RWPE1 (cell line): ENCODE results near the gene SPRY4.
"Not testable (repeated sequence)": the region's sequence is repeated elsewhere in the genome, so short reads cannot be mapped to it uniquely, and the experiment has no call there.

Experiments used
- CTCF ChIA-PET: fragments of 350-600 bp; sonication (Branson Sonifier 250); formaldehyde crosslinking; extraction: SDS; loops from one replicate; lab custom pipeline; 2021; lab: Yijun Ruan, JAX
- POLR2A ChIA-PET: fragments of 400-600 bp; formaldehyde crosslinking; extraction: SDS; loops from one replicate; lab custom pipeline; 2020; ENCODE audit warnings: antibody characterized with exemption; ENCODE audit not compliant: low non-redundant PET; lab: Yijun Ruan, JAX
- DNase-seq: peaks from one replicate; pipeline ENCODE4 v3.0.0; 2012; ENCODE audit warnings: low spot score
- H3K27ac ChIP-seq: fragments of 450-650 bp; 2 replicates; pipeline ENCODE4 v1.5.1; 2017
- CTCF ChIP-seq: fragments of 450-650 bp; conservative IDR thresholded peaks from 2 replicates; pipeline ENCODE4 v1.5.1; 2017; ENCODE audit warnings: low read depth, mild to moderate bottlenecking

The SPRY4 gene

GRCh38 chr5:142339781-142340180, 15.0 kb upstream of the SPRY4 start:
- ChIA-PET CTCF (interaction anchor here (0.7 kb wide), 1 partner anchor 15 kb away, joined by 5 read pairs; no protein-coding TSS in a partner anchor), POLR2A (interaction anchor here (0.7 kb wide), 1 partner anchor 200 kb away, joined by 5 read pairs; no protein-coding TSS in a partner anchor)
- no peak for TF ChIP-seq CTCF
- DNase-seq = no peak
- no peak overlapping the region for H3K27ac ChIP-seq

DNA sequence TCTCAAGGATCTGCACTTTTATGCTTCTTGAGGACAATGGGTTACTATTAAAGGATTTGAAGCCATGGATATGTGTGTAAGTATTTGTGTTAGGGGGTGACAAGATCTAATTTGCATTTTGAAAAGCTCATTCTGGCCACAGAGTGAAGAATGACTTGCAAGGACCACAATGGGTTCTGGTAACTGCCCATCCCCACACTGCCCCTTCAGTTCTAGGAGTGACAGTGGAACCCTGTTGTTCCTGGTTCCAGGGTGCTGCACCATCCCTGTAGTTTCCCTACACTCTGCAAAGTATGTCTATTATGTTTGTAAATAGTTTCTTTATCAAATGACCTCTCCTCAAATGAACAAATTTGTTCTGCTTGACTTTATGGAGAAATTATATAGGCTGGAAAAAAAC, 9.7 kb upstream of the SPRY4 start:
- POLR2A ChIA-PET = no interaction called here
- DNase-seq = no peak
- CTCF ChIA-PET = no interaction called here
- TF ChIP-seq CTCF = no peak
- no peak overlapping the region for H3K27ac ChIP-seq

- POLR2A ChIA-PET, H3K27ac ChIP-seq, CTCF ChIA-PET, DNase-seq: not testable (repeated sequence)
Observed at GRCh38 chr5:142333749-142334148, 8.9 kb upstream of the SPRY4 start.

- POLR2A ChIA-PET = no interaction called here
- no peak overlapping the region for H3K27ac ChIP-seq
- CTCF ChIA-PET = interaction anchor here (0.6 to 1.5 kb wide), 2 partner anchors 179 to 1131 kb away, joined by 3 to 6 read pairs; no protein-coding TSS in a partner anchor
- no peak for TF ChIP-seq CTCF
- DNase-seq = no peak
Observed at GRCh38 chr5:142330444-142330843, 5.6 kb upstream of the SPRY4 start.

DNA sequence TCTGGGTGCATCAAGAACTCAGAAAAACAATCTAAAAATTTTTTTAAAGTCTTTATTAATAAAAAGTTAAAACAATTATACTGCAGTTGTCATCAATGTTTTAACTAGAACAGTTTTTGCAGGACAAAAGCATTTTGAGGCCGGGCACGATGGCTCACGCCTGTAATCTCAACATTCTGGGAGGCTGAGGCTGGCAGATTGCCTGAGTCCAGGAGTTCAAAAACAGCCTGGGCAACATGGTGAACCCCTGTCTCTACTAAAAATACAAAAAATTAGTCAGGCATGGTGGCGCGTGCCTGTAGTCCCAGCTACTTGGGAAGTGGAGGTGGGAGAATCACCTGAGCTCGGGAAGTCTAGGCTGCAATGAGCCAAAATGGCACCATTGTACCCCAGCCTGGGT, 5.2 kb upstream of the SPRY4 start:
- ChIA-PET POLR2A (interaction anchor here (0.6 kb wide), 1 partner anchor 60 kb away, joined by 3 read pairs; no protein-coding TSS in a partner anchor), CTCF (interaction anchor here (0.7 kb wide), 1 partner anchor 355 kb away, joined by 4 read pairs; no protein-coding TSS in a partner anchor)
- no peak for TF ChIP-seq CTCF

GRCh38 chr5:142327111-142327842, 2.5 kb upstream of the SPRY4 start:
- DNase-seq = peak; percentile 65
- ChIA-PET CTCF (interaction anchor here (0.6 to 1.4 kb wide), 5 partner anchors 18 to 1606 kb away, joined by 3 to 5 read pairs (median 4); no protein-coding TSS in a partner anchor), POLR2A (interaction anchor here (0.6 to 0.7 kb wide), 2 partner anchors 579 to 1288 kb away, joined by 3 read pairs; no protein-coding TSS in a partner anchor)
- TF ChIP-seq CTCF = no peak
- H3K27ac ChIP-seq = peak overlapping the region; percentile 91

More for the DNA sequence above, 5.2 kb upstream of the SPRY4 start:
- no peak for DNase-seq
- no peak overlapping the region for H3K27ac ChIP-seq
